ENCODE results near the gene EGLN1. TPM values are rescaled to one million over a fixed set of nuclear protein-coding genes. Genes with fewer than 3 reads are reported as not detected.
A peak's percentile ranks its signal among the peaks of the same experiment; 100 is the strongest.

The EGLN1 gene
- total RNA-seq, 1 experiment from 2014 or later = 29.0 TPM

DNA sequence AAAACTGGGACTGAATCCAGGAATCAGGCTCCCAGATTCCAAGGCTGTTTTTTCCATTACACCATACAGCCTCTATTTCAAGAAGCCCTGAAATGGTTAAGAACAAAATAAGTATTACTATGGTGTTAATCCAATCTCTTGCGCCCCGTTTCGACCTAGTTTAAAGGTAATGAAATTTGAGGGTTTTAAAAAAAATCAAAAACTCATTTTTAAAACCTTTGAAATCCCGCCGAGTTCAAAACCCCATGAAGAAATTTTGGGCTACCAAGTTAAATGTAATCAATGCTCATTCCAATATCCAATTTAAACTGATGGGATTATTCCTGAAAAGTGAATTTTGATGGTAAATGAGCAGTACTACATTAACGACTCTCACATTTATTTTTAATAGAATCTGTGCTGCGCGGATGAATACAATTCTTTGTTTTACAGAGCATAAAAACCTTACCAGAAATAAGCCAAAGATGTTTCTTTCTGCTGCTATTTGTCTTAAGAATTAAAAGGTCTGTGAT, 767 bp upstream of the EGLN1 start:
- POLR2A ChIA-PET = no interaction called here
- intact Hi-C loops (cut with micrococcal nuclease; ENCODE audit: unreplicated experiment) (loop anchor here (2.0 kb wide), 1 partner anchor 106 kb away; the partner anchor contains the start of gene TSNAX), in situ Hi-C loops (cut with HindIII; ENCODE audit: low pct_unique_long_range_greater_than_20kb, low sequenced_read_pairs) (no loop called here)
- ATAC-seq = no peak
- CTCF ChIA-PET = no interaction called here
- peak overlapping the region; percentile 72 to 79 for H3K4me3 ChIP-seq (ENCODE audit: low read depth in 2 of 2, low read length in 2 of 2)
- no peak for DNase-seq (ENCODE audit: low read depth, low spot score)
- BruUV-seq (replicated peaks) = TSS peak; percentile 87
- TF ChIP-seq TCF7L2 (IDR thresholded peaks at IDR 0.05; ENCODE audit: low read depth, low read length) (no peak; the same call in 1 of the 2 replicates), SIN3A (IDR thresholded peaks at IDR 0.05; ENCODE audit: borderline replicate concordance, insufficient read depth, low read depth, low read length) (no peak), CTCF (IDR thresholded peaks at IDR 0.05) (0 out of 2 replicates have a peak, but pooled peaks have one; percentile 12)
- TF ChIP-seq, protein P1, sequence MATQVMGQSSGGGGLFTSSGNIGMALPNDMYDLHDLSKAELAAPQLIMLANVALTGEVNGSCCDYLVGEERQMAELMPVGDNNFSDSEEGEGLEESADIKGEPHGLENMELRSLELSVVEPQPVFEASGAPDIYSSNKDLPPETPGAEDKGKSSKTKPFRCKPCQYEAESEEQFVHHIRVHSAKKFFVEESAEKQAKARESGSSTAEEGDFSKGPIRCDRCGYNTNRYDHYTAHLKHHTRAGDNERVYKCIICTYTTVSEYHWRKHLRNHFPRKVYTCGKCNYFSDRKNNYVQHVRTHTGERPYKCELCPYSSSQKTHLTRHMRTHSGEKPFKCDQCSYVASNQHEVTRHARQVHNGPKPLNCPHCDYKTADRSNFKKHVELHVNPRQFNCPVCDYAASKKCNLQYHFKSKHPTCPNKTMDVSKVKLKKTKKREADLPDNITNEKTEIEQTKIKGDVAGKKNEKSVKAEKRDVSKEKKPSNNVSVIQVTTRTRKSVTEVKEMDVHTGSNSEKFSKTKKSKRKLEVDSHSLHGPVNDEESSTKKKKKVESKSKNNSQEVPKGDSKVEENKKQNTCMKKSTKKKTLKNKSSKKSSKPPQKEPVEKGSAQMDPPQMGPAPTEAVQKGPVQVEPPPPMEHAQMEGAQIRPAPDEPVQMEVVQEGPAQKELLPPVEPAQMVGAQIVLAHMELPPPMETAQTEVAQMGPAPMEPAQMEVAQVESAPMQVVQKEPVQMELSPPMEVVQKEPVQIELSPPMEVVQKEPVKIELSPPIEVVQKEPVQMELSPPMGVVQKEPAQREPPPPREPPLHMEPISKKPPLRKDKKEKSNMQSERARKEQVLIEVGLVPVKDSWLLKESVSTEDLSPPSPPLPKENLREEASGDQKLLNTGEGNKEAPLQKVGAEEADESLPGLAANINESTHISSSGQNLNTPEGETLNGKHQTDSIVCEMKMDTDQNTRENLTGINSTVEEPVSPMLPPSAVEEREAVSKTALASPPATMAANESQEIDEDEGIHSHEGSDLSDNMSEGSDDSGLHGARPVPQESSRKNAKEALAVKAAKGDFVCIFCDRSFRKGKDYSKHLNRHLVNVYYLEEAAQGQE (IDR thresholded peaks at IDR 0.05; ENCODE audit: insufficient read depth in 1 of 2, low read depth in 2 of 2, low read length in 1 of 2) = no peak
- H3K27me3 ChIP-seq (ENCODE audit: control insufficient read depth, insufficient read depth, low read length) = no peaks in the 10 kb centered on the region
- H3K9me3 ChIP-seq (ENCODE audit: control insufficient read depth, insufficient read depth, low read depth, low read length) = no peaks in the 10 kb centered on the region
- H3K27ac ChIP-seq (ENCODE audit: low read length) = peak overlapping the region; percentile 95
- peaks cover 32% of the 10 kb centered on the region for H3K4me1 ChIP-seq (ENCODE audit: control insufficient read depth, insufficient read depth, low read length)
- H3K36me3 ChIP-seq (ENCODE audit: control insufficient read depth, insufficient read depth, low read length) = peaks cover 4% of the 10 kb centered on the region; the same call in 1 of the 2 replicates

- Histone ChIP-seq H3K27ac (ENCODE audit: low read length) (no peak overlapping the region; the same call in 1 of the 2 replicates), H3K27me3 (ENCODE audit: control insufficient read depth, insufficient read depth, low read length) (no peaks in the 10 kb centered on the region), H3K9me3 (ENCODE audit: control insufficient read depth, insufficient read depth, low read depth, low read length) (no peaks in the 10 kb centered on the region), H3K4me3 (ENCODE audit: low read depth in 2 of 2, low read length in 2 of 2) (peak overlapping the region; percentile 65 to 72), H3K36me3 (ENCODE audit: control insufficient read depth, insufficient read depth, low read length) (peaks cover 4% of the 10 kb centered on the region; the same call in 1 of the 2 replicates), H3K4me1 (ENCODE audit: control insufficient read depth, insufficient read depth, low read length) (peaks cover 39% of the 10 kb centered on the region)
- ATAC-seq (peak; percentile 49), DNase-seq (ENCODE audit: low read depth, low spot score) (no peak)
- TF ChIP-seq SIN3A (IDR thresholded peaks at IDR 0.05; ENCODE audit: borderline replicate concordance, insufficient read depth, low read depth, low read length) = peak; percentile 64; the same call in 1 of the 2 replicates
- no peak for TF ChIP-seq CTCF (IDR thresholded peaks at IDR 0.05)
- intact Hi-C loops (cut with micrococcal nuclease; ENCODE audit: unreplicated experiment) = no loop called here
- ChIA-PET CTCF (no interaction called here), POLR2A (no interaction called here)
- in situ Hi-C loops (cut with HindIII; ENCODE audit: low pct_unique_long_range_greater_than_20kb, low sequenced_read_pairs) = no loop called here
- no TSS peak for BruUV-seq (replicated peaks)
These were observed 529 bp downstream of the EGLN1 start for GRCh38 chr1:231421546-231421970.
